ES-I3 (cell line): ENCODE measurements around the gene IGFL2.
"Not testable (repeated sequence)": the region's sequence is repeated elsewhere in the genome, so short reads cannot be mapped to it uniquely, and the experiment has no call there.

ENCODE experiments used
- H3K36me3 ChIP-seq: 2 replicates; pipeline ENCODE4 v1.6.1; 2013; ENCODE audit warnings: mild to moderate bottlenecking, low read length, control low read depth, moderate library complexity; ENCODE audit not compliant: insufficient read depth
- H3K4me1 ChIP-seq: 2 replicates; pipeline ENCODE4 v1.6.1; 2013; ENCODE audit warnings: mild to moderate bottlenecking, control low read depth, low read length; ENCODE audit not compliant: insufficient read depth
- H3K9ac ChIP-seq: 2 replicates; pipeline ENCODE4 v1.6.1; 2013; ENCODE audit warnings: low read depth, mild to moderate bottlenecking, low read length, moderate library complexity
- H3K9me3 ChIP-seq: 2 replicates; pipeline ENCODE4 v1.6.1; 2013; ENCODE audit warnings: mild to moderate bottlenecking, low read length, moderate library complexity; ENCODE audit not compliant: control insufficient read depth, insufficient read depth

Gene IGFL2

DNA sequence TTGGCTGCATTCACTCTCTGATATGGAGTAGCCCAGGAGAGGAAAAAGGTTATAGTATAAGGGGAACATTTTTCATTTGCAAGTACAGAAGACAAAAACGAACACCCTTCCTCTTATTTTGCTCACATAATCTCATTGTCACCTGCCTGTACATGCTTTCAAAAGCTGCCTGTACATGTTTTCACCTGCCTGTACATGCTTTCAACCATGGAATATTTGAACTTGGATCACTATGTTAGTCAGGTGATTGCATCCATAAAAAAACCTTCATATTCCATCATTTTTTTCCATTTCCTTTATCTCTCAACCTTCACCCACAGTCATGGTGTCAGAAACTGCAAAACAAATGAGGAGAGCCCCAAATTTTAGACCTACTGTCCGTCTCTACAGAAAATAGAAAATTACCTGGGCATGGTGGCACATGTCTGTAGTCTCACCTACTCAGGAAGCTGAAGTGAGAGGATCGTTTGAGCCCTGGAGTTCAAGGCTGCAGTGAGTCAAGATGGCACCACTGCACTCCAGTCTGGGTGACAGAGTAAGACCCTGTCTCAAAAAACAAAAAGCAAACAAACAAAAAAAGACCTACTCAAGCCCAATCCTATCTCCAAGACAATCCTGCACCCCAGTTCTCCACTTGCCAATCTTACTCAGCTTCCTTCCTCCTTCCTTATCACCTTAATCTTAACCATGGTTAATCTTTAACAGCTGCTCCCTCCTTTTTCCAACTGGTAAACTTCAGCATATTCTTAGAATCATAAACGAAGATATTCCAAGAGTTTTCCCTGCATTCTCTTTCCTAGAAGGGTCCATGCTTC is 11.6 kb downstream of the IGFL2 start:
- H3K9me3 ChIP-seq = peaks cover 5% of the 10 kb centered on the region; the same call in 1 of the 2 replicates
- no peak overlapping the region for H3K9ac ChIP-seq
- no peaks in the 10 kb centered on the region for H3K36me3 ChIP-seq
- no peaks in the 10 kb centered on the region for H3K4me1 ChIP-seq

DNA sequence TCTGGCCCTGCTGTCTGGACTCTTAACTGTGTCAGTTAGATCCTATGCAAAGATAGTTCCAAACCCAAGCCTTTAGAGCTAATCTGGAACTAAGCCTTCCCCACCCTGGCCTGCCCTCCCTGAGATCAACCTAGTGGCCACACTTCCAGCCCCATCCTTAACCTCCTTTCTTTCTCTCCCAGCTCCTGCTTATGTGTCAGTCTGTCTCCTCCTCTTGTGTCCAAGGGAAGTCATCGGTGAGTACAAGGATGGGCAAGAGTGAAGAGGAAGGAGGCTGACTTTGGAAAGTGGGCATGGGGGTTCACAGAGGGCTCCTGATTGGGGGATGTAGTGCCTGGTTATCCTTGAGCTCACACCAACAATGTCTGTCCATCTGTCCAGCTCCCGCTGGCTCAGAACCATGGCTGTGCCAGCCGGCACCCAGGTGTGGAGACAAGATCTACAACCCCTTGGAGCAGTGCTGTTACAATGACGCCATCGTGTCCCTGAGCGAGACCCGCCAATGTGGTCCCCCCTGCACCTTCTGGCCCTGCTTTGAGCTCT is 12.3 kb downstream of the IGFL2 start:
- no peaks in the 10 kb centered on the region for H3K4me1 ChIP-seq
- H3K36me3 ChIP-seq = no peaks in the 10 kb centered on the region

DNA sequence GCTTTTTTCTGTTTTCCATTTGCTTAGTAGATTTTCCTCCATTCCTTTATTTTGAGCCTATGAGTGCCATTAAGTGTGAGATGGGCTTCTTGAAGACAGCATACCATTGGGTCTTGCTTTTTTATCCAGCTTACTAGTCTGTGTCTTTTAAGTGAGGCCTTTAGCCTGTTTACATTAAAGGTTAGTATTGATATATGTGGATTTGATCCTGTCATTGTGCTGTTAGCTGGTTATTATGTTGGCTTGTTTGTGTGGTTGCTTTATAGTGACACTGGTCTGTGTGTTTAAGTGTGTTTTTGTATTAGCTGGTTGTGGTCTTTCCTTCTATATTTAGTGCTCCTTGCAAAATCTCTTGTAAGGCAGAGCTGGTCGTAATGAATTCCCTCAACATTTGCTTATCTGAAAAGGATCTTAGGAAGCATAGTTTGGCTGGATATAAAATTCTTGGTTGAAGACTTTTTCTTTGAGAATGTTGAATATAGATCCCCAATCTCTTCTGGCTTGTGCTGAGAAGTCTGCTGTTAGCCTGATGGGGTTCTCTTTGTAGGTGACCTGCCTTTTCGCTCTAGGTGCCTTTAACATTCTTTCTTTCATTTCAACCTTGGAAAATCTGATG is 13.7 kb downstream of the IGFL2 start:
- not testable (repeated sequence) for H3K36me3 ChIP-seq, H3K9me3 ChIP-seq, H3K4me1 ChIP-seq, H3K9ac ChIP-seq

More for the DNA sequence above, 12.3 kb downstream of the IGFL2 start:
- no peak overlapping the region for H3K9ac ChIP-seq
- peaks cover 5% of the 10 kb centered on the region; the same call in 1 of the 2 replicates for H3K9me3 ChIP-seq

DNA sequence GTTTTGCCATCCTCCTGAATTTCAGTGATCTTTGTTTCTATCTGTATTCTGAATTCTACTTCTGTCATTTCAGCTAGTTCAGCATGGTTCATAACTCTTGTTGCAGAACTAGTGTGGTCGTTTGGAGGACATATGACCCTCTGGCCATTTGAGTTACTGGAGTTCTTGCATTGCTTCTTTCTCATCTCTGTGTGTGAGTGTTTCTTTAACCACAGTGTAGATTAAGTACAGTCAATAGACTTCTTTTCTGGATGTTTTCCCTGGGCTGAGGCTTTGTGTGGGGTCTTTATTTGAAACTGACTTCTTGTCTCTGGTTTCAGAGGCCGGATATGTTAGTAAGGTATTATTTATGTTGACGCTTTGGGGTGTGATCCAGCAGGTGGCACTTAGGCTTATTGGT is 14.7 kb downstream of the IGFL2 start:
- peaks cover 5% of the 10 kb centered on the region; the same call in 1 of the 2 replicates for H3K9me3 ChIP-seq
- H3K36me3 ChIP-seq = no peaks in the 10 kb centered on the region
- H3K4me1 ChIP-seq = no peaks in the 10 kb centered on the region

DNA sequence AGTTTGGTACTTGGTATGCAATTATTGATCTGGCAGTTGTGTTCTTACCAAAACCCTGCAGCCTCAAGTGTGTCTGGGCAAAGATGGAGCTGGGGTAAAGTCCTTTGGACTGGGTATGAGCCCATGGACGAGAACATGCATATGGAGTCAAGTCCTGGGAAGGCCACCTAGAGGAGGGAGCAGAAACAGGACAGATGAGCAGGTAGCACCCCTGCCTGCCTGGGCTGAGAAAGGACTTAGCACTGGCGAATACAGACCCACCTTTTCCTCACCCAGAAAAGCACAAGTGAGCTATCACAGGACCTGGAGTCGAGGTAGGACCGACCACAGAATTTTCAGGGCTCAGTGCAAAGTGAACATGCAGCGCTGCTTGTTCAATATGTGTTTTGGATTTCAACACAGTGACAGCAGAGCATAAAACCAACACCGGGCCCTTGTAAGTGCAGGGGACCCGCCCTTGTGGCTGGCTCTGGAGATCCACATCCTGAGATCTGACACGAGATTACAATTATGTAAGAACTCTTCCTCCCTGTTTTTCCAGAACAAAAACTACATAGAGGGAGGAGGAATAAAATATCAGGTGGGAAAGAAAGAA is 25.9 kb downstream of the IGFL2 start:
- H3K4me1 ChIP-seq = no peaks in the 10 kb centered on the region
- no peaks in the 10 kb centered on the region for H3K36me3 ChIP-seq
- no peak overlapping the region for H3K9ac ChIP-seq
- H3K9me3 ChIP-seq = peaks cover 3% of the 10 kb centered on the region; the same call in 1 of the 2 replicates

More for the DNA sequence above, 14.7 kb downstream of the IGFL2 start:
- no peak overlapping the region for H3K9ac ChIP-seq

DNA sequence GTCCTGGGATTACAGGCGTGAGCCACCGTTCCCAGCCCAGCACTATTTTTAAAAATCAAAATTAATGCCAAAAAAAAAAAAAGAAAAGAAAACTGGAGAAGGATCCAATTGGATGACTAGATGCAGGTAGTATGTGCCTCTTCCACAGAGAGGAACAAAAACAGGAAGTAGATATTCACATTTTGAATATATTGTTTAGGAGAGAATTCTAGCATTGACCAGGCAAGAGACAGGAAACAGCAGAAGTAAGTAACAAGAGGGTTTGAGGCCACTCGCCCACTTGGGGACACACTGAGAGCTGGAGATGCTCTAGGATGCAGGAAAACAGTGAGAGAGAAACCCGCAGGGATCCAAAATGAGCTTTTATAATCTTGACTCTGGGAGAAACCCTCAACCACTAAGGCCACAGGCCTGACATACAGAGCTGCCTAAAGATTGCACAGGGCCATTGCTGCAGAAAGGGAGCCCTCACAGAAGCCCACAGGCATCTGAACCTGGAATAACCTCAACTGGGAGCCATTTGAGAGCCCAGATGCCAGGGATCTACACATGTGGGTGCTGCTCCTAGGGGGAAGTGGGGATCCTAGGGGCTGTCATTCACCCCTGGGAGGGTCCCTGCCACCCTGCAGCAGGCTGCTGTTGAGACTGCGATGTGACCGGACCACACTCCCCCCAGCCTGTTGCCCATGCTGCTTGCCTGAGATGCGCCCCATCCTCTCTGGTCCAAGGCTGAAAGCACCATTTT is 28.2 kb downstream of the IGFL2 start:
- H3K36me3 ChIP-seq = no peaks in the 10 kb centered on the region
- no peak overlapping the region for H3K9ac ChIP-seq
- H3K4me1 ChIP-seq = peaks cover 5% of the 10 kb centered on the region; the same call in 1 of the 2 replicates
- H3K9me3 ChIP-seq = no peaks in the 10 kb centered on the region; the same call in 1 of the 2 replicates

DNA sequence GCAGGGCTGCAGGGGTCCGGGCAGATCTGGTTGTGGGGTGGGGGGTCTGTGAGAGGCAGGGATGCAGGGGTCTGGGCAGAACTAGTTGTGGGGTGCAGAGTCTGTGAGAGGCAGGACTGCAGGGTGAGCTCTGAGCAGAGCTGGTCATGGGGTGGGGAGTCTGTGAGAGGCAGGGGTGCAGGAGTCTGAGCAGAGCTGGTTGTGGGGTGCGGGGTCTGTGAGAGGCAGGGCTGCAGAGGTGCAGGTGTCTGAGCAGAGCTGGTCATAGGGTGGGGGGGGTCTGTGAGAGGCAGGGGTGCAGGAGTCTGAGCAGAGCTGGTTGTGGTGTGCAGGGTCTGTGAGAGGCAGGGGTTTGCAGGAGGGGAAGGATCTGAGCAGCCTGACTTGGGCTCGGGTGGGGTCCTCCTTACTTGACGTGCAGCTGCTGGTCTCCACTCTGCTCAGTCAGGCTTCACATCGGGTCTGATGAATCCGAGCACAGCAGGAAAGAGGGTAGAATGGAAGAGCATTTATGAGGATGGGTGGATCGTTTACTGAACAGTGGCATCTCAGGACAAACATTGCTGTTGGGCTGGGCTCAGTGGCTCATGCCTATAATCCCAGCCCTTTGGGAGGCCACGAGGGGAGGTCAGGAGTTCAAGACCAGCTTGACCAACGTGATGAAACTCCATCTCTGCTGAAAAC is 31.2 kb downstream of the IGFL2 start:
- H3K4me1 ChIP-seq = peaks cover 5% of the 10 kb centered on the region; the same call in 1 of the 2 replicates

DNA sequence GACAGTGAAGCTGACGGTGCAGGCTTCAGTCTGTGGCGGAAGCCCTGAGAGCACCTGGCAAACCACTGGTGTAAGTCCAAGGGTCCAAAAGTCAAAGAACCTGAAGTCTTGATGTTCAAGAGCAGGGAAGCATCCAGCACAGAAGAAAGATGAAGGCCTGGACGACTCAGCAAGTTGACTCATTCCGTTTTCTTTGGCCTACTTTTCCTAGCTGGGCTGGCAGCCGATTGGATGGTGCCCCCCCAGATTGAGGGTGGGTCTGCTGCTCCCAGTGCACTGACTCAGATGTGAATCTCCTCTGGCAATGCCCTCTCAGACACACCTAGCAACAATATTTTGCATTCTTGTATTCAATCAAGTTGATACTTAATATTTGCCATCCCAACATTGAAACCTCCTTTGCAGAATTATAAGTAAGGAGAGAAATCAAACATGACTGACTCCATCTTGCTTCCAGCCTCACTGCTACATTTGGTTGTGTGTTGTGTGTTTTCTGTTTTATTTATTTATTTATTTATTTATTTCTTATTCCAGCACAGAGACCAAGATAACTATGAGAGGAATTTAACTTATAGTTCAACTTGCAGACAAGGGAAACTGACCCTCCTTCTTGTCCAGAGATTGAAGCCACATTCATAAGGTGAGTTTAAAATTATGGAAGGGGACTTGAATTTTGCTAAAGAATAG is 32.8 kb downstream of the IGFL2 start:
- Histone ChIP-seq H3K4me1 (peaks cover 5% of the 10 kb centered on the region; the same call in 1 of the 2 replicates), H3K9me3 (no peaks in the 10 kb centered on the region), H3K36me3 (no peaks in the 10 kb centered on the region), H3K9ac (no peak overlapping the region)

More for the DNA sequence above, 31.2 kb downstream of the IGFL2 start:
- H3K9ac ChIP-seq = no peak overlapping the region
- H3K36me3 ChIP-seq = no peaks in the 10 kb centered on the region
- H3K9me3 ChIP-seq = no peaks in the 10 kb centered on the region

DNA sequence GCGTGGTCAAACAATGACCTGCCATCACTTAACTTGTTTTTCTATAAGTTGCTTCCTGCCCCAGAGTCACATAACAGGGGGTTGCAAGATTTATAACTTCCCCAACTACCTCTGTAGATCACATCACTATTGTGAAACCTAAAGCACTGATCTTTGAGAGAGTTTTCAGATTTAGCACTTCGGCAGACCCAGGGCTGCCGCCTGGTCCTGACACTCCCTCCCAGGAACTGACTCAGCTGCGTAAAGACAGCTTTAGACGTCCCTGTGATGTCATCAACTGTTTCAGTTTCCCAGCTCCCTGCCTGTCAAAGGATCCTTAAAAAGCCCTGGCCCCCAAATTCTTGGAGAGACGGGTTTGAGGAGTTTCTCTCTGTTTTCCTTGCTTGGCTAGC is 33.3 kb downstream of the IGFL2 start:
- H3K9me3 ChIP-seq = no peaks in the 10 kb centered on the region
- no peak overlapping the region for H3K9ac ChIP-seq
- no peaks in the 10 kb centered on the region for H3K36me3 ChIP-seq
- H3K4me1 ChIP-seq = peaks cover 5% of the 10 kb centered on the region; the same call in 1 of the 2 replicates

DNA sequence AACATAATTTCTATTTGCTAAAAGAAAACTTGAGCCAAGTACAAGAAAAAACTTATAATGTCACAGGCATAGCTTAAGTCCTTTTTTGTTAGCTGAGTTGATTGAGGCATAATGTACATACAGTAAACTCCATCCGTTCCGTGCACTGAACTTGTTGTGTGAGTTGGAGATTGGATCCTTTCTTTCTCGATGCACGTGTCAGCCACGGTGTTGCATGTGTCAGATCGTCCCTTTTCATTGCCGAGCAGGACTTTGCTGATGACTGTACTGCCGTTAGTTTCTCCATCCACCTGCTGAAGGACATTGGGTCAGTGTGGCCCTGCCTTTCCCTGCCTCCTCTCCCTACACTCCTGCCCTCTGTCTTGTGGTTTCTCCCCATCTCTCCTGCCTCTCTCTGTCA is 34.4 kb downstream of the IGFL2 start:
- Histone ChIP-seq H3K9me3 (no peaks in the 10 kb centered on the region), H3K9ac (no peak overlapping the region), H3K4me1 (peaks cover 5% of the 10 kb centered on the region; the same call in 1 of the 2 replicates), H3K36me3 (no peaks in the 10 kb centered on the region)

DNA sequence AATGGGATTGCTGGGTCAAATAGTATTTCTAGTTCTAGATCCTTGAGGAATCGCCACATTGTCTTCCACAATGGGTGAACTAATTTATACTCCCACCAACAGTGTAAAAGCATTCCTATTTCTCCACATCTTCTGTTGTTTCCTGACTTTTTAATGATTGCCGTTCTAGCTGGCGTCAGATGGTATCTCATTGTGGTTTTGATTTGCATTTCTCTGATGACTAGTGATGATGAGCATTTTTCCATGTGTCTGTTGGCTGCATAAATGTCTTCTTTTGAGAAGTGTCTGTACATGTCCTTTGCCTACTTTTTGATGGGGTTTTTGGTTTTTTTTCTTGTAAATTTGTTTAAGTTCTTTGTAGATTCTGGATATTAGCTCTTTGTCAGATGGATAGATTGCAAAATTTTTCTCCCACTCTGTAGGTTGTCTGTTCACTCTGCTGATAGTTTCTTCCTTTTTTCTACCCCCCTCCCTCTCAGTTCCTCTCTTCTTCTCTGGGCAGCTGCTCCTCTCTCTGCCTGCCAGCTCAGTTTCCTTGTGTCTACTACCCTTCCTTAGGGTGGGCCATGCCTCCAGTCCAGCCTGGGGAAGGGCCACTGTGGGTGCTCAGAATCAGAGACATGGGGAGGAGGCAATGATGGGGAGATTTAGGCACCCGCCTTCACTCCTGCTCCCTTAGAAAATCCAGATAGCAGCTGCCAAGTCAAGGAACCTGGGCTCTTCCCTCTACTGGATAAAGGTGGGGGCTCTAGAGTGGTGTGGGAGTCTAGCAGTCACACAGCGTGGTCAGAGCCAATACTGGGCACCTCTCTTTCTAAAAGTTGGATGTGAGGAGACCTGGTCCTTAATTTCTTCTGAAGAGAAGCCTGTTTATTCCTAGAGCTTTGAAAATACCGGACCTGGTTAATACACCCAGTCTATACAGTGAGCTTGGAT is 37.0 kb downstream of the IGFL2 start:
- H3K36me3 ChIP-seq, H3K9ac ChIP-seq, H3K4me1 ChIP-seq, H3K9me3 ChIP-seq: not testable (repeated sequence)

DNA sequence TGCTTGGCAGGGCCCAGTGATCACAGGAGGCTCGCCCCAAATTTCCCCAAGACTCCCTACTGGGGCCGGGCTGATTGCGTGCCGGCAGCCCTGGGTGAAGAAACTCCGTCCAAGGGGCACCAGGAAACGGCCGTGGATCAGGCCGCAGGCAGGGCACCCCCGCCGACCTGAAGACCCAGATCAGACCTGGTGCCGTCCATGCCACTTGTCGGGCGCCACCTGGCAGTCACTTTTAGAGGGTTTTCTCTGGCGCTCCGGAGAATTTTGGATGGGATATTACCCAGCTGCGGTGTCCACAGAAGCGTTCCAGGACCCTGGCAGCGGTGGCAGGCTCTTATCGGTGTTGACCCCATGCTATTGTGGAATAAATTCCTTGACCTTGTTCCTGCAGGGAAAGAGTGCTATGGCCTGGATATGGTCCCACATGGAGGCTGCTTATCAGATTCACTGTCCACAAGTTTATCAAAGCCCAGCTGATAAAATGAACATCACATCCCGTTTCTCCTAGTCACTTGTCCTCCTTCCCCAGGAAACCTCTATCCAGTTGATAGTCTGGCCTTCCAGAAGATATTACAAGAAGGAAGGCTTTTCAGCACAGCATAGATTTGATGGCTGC is 38.2 kb downstream of the IGFL2 start:
- no peaks in the 10 kb centered on the region for H3K9me3 ChIP-seq
- H3K36me3 ChIP-seq = no peaks in the 10 kb centered on the region
- H3K4me1 ChIP-seq = no peaks in the 10 kb centered on the region
- no peak overlapping the region for H3K9ac ChIP-seq
